ENCODE measurements around the gene CCDC6. TPM values are rescaled to one million over a fixed set of nuclear protein-coding genes. Genes with fewer than 3 reads are reported as not detected.

CCDC6 gene
- total and polyA plus RNA-seq, 2 of the 4 experiments (the other 2 are of a cell fraction) = 21.8 to 30.8 TPM

- no peak overlapping the region for H2BK120ac ChIP-seq (ENCODE audit: low read depth, low read length)
- H3K9me1 ChIP-seq (ENCODE audit: insufficient read depth, low read length) = no peaks in the 10 kb centered on the region
- H2AK9ac ChIP-seq (replicated peaks; ENCODE audit: low read depth, low read length, poor library complexity) = no peak overlapping the region
- no peak overlapping the region for H3K4ac ChIP-seq (ENCODE audit: low read depth, low read length)
- ChIA-PET POLR2A (ENCODE audit: unreplicated experiment) (no interaction called here), CTCF (interaction anchor here (0.9 kb wide), 1 partner anchor 14 kb away, joined by 3 read pairs; no protein-coding TSS in a partner anchor)
- H3K36me3 ChIP-seq (ENCODE audit: control insufficient read depth, insufficient read depth, low read length) = no peaks in the 10 kb centered on the region
- H4K91ac ChIP-seq (ENCODE audit: insufficient read depth, low read depth, low read length) = no peak overlapping the region
- ATAC-seq (ENCODE audit: low read depth) = no peak
- no peaks in the 10 kb centered on the region for H3K9me3 ChIP-seq (ENCODE audit: control insufficient read depth, insufficient read depth, low read length)
- no peak overlapping the region for H3K23ac ChIP-seq (ENCODE audit: low read depth, low read length)
- H3K56ac ChIP-seq (ENCODE audit: extremely low read depth, insufficient read depth, low read length) = no peak overlapping the region
- no peak overlapping the region for H4K5ac ChIP-seq (ENCODE audit: low read depth, low read length)
- no peak overlapping the region for H3K18ac ChIP-seq (ENCODE audit: low read depth, low read length)
- no peak overlapping the region for H3K4me2 ChIP-seq (ENCODE audit: low read depth, low read length)
- H3K9ac ChIP-seq (ENCODE audit: low read depth, low read length) = no peak overlapping the region
- no peak overlapping the region for H2AK5ac ChIP-seq (ENCODE audit: low read depth, low read length)
- no peak overlapping the region for H4K8ac ChIP-seq (ENCODE audit: low read depth in 2 of 2, low read length in 2 of 2)
- no peaks in the 10 kb centered on the region for H3K4me1 ChIP-seq (ENCODE audit: control insufficient read depth, insufficient read depth, low read length)
- H3K79me1 ChIP-seq (ENCODE audit: low read depth in 1 of 2, low read length in 2 of 2) = no peaks in the 10 kb centered on the region
- H3K4me3 ChIP-seq (ENCODE audit: insufficient read depth, low read depth, low read length) = no peak overlapping the region
- no peaks in the 10 kb centered on the region for H4K20me1 ChIP-seq (ENCODE audit: insufficient read depth, low read length)
- TF ChIP-seq NFE2L2 (IDR thresholded peaks at IDR 0.05; ENCODE audit: low read depth, low read length) (no peak), RFX5 (IDR thresholded peaks at IDR 0.05; ENCODE audit: low read depth, low read length) (no peak), CTCF (conservative IDR thresholded peaks at IDR 0.05; ENCODE audit: low read depth, low read length) (no peak), FOS (IDR thresholded peaks at IDR 0.05; ENCODE audit: low read depth, low read length) (no peak), MAZ (IDR thresholded peaks at IDR 0.05; ENCODE audit: borderline replicate concordance, low read depth, low read length) (no peak), MAFK (IDR thresholded peaks at IDR 0.05; ENCODE audit: low read depth, low read length) (no peak), USF2 (IDR thresholded peaks at IDR 0.05; ENCODE audit: low read depth, low read length) (no peak), SMC3 (IDR thresholded peaks at IDR 0.05; ENCODE audit: low read depth, low read length) (no peak), RAD21 (IDR thresholded peaks at IDR 0.05; ENCODE audit: low read length) (no peak), RCOR1 (IDR thresholded peaks at IDR 0.05; ENCODE audit: insufficient replicate concordance, low read length) (no peak), MXI1 (IDR thresholded peaks at IDR 0.05; ENCODE audit: borderline replicate concordance, low read depth, low read length) (no peak), BHLHE40 (IDR thresholded peaks at IDR 0.05; ENCODE audit: low read depth, low read length) (no peak), POLR2A (IDR thresholded peaks at IDR 0.05; ENCODE audit: low read depth, low read length) (no peak)
- peaks cover 6% of the 10 kb centered on the region; the same call in 1 of the 2 replicates for H3K27me3 ChIP-seq (ENCODE audit: control insufficient read depth, insufficient read depth, low read length)
- no CpG with 5 or more reads among the region's 2 CpGs for WGBS, 2 experiments (ENCODE audit: extremely low coverage in 2 of 2, insufficient read length in 1 of 2)
- DNase-seq = no peak
- dilution Hi-C loops (cut with HindIII; ENCODE audit: low sequenced_read_pairs, unreplicated experiment) = no loop called here
- H3K14ac ChIP-seq (replicated peaks; ENCODE audit: low read depth, low read length) = no peak overlapping the region
- H2BK20ac ChIP-seq (ENCODE audit: low read depth, low read length) = no peak overlapping the region
- H2BK5ac ChIP-seq (ENCODE audit: low read depth, low read length, poor library complexity, severe bottlenecking) = no peak overlapping the region
- BruUV-seq (replicated peaks) = no TSS peak
- intact Hi-C loops (cut with micrococcal nuclease) = no loop called here
- in situ Hi-C loops (cut with MboI; ENCODE audit: low sequenced_read_pairs) = no loop called here
- no peak overlapping the region for H3K27ac ChIP-seq (ENCODE audit: insufficient read depth, low read length)
- no peak overlapping the region for H2BK15ac ChIP-seq (ENCODE audit: low read depth, low read length)
- H2AFZ ChIP-seq (replicated peaks; ENCODE audit: low read length, poor library complexity) = no peak overlapping the region
Observed at GRCh38 chr10:59752278-59752940, 153.9 kb downstream of the CCDC6 start.

Data from IMR-90 (cell line).